NCI-H774 (cell line): ENCODE measurements around the gene TSPAN9.

Experiments
- DNase-seq: peaks from one replicate; lab custom pipeline; 2025; lab: John Stamatoyannopoulos, UW

The TSPAN9 gene

DNA sequence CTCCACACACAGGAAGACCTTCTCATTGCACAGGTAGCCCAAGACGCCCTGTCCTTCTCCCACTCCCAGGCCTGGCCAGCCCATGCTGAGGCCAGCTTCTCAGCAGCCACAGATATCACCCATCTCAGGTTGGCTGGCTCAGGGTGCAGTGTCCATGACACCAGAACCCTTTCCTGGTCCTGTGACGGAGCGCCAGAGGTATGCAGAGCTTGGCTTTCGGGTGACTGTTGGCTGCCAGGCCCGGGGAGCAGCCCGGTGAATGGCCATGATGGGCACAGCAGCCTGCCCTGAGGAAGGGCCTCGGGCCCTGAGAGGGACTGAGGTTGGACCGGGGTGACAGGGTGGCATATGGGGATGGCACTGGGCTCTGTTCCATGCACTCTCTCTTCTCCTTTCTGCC is 173.4 kb downstream of the TSPAN9 start:
- DNase-seq = no peak

DNA sequence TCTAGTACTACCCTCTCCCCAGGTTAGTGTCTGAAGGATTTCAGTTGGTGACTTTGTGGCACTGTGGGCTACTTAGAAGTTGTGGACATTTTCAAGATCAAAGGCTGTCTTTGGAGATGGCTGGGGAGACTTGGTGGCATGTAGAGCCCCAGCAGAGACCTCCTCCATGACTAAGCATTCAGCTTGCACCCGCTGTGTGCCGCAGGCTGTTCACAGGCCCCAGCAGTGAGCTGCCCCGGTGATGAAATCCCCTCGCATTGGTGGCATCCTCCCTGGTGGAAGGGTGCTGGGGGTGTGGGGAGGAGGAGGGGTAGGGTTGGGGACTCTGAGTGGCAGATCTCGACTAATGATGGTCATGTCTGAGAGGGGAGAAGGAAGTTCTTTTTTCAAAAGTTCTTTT is 173.9 kb downstream of the TSPAN9 start:
- DNase-seq = no peak

DNA sequence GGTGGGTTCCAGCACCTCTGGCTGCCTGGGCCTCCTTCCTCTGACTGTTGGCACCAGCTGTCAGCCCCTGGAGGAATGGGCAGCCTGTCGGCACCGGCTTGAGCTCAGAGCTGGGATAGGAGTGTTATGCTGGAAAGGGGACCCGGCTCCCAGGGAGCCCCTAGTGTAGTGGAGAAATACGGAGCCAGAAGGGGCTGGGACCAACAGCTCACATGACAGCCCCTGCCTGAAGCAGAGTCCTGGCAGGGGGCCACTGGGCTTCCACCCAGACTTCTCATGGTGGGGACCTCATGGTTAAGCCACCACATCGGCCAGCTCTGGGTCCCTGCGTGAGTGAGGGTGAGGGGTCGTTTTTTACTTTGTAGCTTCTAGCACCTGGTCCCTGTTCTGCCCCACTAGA is 174.5 kb downstream of the TSPAN9 start:
- DNase-seq = no peak

DNA sequence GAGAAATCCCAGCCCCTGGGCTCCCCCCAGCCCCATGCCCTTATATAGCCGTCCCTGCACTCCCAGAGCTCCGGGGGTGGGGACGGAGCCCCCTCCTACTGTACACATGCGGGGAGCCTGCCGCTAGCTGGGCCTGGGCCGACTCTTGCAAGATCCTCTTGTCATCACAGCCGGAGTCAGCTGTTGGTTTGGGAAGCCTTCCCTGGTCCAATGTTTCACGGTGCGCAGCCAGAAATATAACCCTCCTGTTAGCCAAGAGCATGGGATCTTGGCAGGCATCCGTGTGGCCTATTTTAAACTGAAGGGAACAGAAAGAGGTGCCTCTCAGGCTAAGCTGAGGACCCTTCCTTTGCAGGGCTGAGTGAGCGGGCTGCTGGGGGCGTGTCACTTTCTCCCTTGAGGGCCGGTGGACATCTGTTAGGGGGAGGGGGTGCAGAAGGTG is 175.3 kb downstream of the TSPAN9 start:
- no peak for DNase-seq

DNA sequence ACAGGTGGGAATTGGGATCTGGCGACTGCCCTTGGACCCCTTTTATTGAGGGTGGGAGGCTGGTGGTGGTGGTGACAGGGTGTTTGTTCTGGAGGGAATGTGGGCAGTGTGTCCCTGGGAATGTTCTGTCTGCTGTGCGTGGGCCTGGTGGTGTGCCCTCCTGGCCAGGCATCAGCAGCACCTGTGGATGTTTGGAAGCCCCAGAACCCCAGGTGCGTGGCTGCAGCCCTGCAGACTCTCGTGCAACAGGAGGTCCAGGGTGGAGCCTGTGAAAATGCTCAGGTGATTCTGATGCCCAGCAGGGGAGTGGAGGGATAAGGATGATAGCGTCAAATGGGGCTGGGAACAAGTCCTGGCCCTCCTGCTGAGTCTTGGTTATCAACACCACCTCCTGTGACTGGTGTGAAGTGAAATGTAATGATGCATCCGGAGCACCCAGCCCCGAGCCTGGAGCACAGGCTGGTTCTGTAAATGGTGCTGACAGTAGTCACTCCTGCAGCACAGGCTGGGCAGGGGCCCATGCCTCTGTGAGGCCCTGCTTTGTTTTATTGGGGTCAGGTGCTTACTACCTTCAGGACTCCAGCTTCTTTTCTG is 176.6 kb downstream of the TSPAN9 start:
- DNase-seq = no peak

DNA sequence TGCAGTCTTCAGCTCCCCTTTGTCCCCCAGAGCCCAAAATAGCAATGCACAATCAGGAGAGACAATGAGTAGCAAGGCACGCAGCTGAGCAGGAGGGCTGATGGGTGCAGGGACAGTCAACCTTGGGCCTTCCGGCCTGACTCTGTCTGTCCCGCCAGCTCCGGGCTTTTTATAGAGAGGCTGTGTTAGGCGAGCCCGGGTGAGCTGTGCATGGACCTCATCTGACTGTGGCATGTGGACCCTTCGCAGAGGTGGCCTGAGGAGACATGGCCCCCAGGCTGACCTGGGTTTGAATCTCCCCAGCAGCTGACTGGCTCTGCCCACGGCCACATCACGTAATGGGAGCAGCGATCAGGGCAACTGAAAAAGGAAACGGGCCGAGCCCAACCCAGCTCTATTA is 177.9 kb downstream of the TSPAN9 start:
- no peak for DNase-seq

DNA sequence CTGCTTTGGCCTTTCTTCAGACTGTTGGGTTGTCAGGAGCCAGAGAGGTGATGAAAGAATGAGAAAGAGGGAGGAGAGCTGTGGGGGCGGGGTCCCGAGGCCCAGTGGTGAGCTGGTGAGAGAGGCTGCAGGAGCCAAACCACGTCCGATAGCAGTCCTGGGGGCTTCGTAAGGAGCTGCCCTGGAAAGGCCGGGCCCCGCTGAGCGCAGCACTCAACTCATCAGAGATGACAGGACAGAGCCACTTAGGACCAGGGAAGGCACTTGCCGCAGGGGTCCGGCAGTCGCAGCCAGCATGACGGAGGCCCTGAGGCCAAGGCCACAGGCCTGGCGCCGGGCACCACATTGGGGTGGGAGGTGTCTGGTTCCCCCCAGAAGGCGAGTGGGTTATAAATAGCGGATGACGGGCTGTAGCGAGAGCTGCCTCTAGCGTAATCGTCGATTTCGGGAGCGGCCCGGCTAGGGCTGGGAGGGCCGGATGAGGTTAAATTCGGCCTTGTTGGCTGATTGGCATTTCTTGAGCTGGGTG is 179.0 kb downstream of the TSPAN9 start:
- no peak for DNase-seq

DNA sequence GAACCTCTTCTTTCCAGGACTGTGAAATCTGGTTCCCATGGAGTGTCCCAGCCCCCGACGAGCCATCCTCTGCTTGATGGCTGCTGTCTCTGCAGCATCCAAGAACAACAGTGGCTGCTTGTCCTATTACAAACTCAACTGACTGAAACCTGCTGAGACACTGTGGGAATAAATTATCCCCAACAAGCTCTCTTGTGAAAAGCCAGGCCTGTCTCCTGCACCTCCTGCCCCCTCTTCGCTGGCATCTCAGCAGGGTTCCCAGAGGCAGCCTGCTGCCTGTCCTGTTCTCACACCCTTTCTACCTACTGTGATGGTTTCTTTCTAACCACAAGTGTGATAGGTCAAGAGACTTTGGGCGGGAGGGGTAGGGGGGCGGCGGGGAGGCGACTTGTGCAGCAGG is 180.2 kb downstream of the TSPAN9 start:
- DNase-seq = no peak

DNA sequence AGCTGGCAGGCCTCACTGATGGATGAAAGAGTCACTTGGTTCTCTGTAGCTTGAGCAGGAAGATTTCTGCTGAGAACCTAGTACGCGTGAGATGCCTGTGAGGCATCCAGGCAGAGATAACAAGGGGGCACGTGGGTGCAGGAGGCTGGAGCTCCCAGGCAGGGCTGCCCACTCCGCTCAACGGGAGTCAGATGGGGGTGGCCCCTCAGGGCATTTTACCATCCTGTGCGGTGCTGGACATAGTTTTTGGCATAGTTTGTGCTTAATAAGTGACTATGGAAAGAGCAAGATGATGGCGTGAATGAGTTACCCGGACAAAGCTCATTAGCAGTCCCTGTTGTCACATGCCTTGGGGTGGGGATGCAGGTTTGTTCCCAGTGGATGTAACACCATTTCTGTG is 182.8 kb downstream of the TSPAN9 start:
- no peak for DNase-seq

DNA sequence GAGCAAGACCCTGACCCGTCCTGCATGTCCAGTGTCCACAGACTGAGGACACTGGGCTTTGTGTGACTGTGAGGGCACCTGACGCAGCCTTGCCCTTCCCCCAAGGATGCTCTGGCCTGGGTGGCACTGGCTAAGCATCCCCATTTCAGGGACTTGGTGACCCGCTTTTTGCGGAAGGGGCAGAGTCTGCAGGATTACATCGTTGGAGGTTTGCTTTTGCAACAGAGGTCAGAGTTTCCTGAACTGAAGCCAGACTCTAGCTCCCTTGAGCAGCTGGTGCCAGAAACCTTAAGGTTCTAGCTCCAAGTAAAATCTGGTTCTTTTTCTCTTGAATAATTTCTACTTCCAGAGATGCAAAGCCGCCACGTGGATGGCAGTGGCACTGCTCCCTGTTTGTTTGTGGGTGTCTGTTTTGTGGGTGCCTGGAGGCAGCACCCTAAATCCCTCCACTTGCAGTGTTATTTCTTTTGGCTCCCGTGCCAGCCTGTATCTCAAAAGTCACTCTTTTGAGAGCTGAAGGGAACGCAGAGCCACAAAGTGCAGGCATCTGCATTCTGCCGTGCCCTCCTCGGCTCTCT is 184.7 kb downstream of the TSPAN9 start:
- no peak for DNase-seq

DNA sequence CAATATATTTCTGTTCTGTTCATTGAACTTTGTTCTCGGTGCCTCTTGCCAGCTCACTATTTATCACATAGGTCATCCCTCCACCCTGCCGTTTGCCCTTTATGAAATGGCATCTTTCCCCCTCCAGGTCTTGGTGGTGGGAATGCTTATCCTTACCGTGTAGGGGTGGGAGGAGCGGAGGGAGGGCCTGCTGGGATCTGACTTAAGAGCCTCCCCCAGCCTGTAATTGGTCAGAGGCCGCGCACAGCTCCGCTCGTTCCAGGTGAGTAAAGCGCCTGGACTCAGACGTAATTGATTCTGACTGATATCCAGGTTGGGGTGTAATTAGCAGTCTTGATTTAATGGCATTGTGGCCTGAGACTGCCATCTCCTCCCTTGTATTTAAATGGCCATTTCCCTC is 185.3 kb downstream of the TSPAN9 start:
- DNase-seq = no peak

DNA sequence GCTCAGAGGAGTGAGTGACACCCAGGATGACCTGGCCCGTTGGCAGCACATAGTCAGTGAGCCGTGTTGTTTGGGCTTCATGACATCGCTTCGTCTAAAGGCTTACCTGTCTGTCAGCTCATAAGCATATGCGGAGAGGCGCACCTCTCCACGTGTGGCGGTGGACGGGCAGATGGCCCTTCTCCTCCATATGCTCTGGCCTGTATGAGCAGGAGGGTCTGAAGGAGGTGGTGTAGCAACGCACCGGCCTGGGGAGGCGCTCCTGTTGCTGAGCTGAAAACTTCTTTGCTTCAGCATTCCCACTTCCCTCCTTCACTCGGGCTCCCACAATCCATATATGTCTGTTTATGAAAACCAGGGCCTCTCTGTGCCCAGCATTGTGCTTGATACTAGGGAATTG is 186.1 kb downstream of the TSPAN9 start:
- DNase-seq = no peak

DNA sequence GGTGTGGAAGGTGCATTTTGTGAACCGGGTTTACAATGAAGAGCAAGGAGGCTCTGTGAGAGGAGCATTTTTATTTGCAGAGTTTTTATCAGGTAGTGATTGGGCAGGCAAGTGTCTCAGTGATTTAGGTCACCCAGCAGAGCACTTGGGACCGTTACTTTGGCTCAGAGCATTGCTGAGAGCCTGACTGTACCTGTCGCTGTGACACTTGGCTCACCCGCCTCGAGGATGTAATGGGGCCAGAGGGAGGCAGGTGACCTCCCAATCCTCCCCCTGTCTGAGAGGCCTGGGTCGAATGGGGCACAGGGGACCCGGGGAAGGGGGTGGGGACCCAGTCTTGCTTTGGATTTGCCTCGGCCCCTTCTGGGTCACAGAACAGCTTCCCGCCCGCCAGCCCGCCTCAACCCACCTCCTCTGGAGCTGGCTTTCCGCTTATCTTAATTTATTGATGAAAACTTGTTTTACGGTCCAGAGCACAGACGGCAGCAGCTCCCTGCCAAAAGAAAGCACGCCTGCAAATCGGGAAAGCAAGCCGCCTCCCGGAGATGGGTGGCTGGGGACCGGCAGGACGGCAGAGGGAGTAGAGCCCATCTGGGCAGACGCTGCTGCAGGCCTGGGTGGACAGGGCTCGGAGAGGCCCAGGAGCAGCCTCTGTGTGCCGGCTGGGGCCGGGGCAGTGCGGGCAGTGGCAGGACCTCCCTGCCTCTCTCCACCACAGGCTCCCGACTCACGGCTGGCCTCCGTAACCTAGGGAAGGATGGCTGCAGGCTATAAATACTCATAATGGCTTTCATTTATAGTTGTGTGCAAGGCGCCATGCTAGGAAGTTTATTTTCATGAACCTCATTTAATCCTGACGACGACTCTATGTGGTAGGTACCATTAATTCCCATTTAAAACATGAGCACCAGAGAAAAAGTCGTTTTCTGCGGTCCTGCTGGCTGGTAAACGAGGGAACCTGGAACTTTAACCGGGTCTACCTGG is 187.1 kb downstream of the TSPAN9 start:
- no peak for DNase-seq

DNA sequence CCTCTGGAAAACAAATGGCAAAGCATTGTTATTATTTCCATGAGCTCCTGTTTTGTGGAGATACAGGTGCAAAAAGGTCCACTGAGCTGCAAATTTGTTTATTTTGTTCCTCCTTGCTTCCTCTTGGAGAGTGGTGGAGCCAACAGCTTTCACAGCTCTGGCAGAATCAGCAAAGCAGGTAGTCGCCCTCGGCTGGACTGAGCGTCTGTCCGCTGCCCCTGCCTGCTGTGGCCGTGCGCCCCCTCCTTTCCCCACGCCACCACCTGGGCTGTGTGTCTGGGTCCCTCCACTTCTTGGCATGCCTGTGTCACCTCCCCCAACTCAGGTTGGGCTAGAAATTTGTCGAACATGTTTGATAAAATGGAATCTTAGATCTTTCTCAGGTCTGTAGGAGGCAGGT is 188.2 kb downstream of the TSPAN9 start:
- no peak for DNase-seq

DNA sequence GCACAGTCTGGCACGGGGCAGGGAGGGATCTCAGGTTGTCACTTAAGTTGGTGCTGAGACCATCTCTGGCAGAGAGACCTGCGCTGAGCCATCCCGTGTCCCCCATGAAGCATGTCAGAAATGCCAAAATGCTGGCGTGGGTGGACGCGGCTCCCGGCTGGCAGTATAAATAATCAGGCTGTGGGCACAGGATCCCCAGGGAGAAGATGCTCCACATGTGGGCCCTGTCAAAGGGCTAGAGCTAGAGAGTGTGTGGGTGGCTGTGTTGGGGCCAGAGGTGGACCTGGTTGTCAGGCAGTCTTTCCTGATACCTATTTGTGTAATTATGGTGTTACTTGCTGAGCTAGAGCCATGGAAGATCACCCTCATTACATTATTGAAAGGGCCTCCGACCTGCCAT is 189.5 kb downstream of the TSPAN9 start:
- no peak for DNase-seq

DNA sequence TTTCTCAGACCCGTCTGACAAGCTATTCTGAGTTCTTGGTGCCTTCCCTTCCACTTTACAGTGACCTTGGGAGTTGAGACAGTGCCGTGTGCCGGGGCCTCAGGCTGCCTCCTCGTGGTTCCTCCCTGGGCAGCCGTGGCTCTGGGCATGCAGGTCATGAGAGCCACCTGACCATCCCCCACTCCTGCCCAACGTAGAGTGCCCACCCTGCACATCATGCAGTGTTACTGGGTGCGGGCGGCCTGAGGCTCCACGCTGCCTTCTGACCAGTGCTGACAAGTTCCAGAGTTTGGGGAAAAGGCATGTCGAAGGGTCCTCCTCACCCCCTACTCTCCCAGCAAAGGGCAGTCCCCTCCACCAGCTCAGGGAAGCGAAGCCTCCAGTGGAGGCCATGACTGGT is 190.5 kb downstream of the TSPAN9 start:
- DNase-seq = no peak

DNA sequence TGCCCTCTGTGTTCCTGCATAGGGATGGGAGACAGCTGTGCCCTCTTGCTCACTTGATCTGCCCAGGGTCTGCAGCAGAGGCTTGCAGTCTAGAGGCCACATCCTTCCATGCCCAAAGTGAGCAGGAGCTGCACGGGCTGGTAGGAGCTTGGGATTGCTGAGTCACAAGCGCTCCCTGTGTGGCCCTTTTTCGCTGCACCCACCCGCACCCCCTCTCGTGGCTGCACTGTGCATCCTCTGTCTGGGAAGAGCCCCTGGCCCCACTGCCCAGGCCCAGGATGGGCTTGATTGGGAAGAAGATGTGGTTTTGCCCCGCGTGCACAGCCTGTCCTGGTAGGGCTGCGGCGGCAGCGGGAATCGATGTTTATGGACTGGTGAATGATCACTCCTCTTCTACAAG is 192.4 kb downstream of the TSPAN9 start:
- DNase-seq = no peak

DNA sequence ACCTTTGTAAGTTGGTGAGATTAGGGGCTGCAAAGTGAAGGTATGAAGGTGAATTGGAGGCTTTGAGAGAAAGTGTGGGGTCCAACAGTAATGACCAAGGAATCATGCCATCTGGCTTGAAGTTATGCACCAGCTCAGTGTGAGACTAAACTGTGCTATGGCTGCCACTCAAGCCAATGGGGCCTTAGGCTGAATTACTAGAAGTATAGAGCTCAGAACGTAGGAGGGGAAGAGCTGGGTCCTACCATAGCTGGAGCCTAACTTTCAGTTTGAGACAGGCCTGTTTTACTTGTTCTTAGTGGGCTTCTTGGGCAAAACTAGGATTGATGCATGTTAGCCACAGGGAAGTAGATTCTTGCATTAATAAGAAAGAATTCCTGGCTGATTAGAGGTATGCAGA is 194.0 kb downstream of the TSPAN9 start:
- no peak for DNase-seq

DNA sequence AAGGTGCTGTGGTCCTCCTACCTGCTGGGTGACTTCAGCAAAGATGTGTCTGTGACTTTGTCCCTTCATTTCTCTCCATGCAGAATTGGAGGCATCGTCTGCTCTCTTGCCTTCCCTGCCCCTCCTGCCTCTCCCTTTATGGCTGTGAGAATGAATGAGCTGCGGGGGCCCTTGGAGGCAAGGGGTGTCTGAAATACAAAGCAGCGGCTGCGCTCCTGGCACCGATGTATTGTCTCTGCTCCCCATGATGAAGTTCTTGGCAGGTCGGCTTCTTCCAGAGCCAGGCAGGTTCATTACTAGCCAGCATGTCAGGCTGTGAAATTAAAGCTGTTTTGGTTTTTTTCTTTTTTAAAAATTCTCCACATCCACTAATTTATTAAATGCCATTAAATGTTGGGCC is 194.5 kb downstream of the TSPAN9 start:
- DNase-seq = no peak

DNA sequence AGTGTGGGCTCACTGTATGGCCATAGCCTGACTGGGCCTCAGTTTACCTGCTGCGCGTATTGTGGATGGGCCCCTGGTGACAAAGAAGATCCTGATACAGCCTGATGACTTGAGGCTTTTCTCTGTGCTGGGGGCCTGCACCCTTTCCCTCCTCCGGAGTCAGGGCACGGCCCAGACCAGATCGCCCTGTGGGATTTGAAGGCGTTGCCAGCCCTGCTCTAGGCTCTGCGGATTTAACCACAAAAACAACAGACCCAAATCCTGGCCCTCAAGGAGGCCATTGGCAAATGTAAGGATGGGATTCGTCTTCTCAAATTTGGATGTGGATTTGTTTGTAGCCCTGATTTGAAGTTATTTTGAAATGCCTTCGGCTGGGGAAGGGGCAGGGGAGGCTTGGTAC is 195.8 kb downstream of the TSPAN9 start:
- DNase-seq = no peak

DNA sequence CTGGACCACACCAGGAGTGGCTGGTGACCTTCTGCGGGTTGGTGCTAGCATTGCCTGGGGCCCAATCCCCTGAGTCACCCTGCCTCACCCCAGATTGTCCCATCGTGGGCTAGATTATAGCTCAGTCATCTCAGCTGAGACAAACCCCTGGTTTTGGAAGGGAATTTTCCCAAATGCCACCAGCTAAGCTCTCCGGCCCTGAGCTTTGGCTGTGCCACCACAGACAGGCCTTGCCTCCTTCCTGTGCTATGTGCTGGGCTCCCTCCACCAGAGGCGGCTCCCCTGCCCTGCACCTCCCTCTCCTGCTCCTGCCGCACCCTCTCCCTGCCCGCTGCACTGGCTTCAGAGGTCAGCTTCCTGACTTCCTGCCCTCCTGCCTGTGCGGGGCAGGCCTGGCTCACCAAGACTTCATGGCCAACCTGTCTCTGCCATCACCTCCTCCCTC is 196.3 kb downstream of the TSPAN9 start:
- DNase-seq = no peak

DNA sequence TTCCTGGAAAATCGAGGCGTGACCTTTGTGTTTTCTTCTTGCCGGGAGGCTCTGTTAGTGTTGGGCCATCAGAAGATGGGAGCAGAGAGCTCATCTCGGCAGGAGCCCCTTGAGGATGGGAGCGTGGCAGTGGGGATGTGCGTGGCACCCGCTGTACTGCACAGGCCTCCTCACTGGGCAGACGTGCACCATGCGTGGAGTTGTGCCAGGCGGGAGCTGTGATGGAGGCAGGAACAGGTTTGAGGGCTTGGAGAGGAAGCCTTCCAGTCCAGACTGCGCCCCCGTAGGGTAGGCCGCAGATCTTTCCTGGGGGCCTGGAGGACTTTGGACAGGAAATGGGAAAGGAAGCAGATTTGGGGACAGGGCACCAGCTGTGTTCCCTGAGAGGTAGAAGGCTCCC is 197.5 kb downstream of the TSPAN9 start:
- DNase-seq = no peak
